ENCODE measurements around the gene MBD3.
"Not testable (repeated sequence)": the region's sequence is repeated elsewhere in the genome, so short reads cannot be mapped to it uniquely, and the experiment has no call there.

MBD3 gene

GRCh38 chr19:1549332-1549945 lies 43.2 kb downstream of the MBD3 start:
- ATAC-seq, result no peak
- no peak for TF ChIP-seq GLIS3 (CRISPR knock-in tag; IDR thresholded peaks at IDR 0.05)
- no peak for TF ChIP-seq TCF4 (CRISPR knock-in tag; IDR thresholded peaks at IDR 0.05; ENCODE audit: borderline replicate concordance)
- no peak for TF ChIP-seq ZFP3 (CRISPR knock-in tag; IDR thresholded peaks at IDR 0.05)
- TF ChIP-seq CREB5 (CRISPR knock-in tag; IDR thresholded peaks at IDR 0.05; ENCODE audit: low read depth), result no peak
- no peak for TF ChIP-seq SNAI2 (CRISPR knock-in tag; IDR thresholded peaks at IDR 0.05)
- no peak for TF ChIP-seq CSRNP3 (CRISPR knock-in tag; IDR thresholded peaks at IDR 0.05)
- no peak for TF ChIP-seq TSHZ2 (CRISPR knock-in tag; IDR thresholded peaks at IDR 0.05)
- TF ChIP-seq ISL1 (CRISPR knock-in tag; IDR thresholded peaks at IDR 0.05), result no peak
- TF ChIP-seq PATZ1 (CRISPR knock-in tag; IDR thresholded peaks at IDR 0.05; ENCODE audit: borderline replicate concordance), result no peak
- TF ChIP-seq ZNF565 (CRISPR knock-in tag; conservative IDR thresholded peaks at IDR 0.05; ENCODE audit: low read depth), result no peak
- no peak for TF ChIP-seq ZNF8 (CRISPR knock-in tag; IDR thresholded peaks at IDR 0.05)
- TF ChIP-seq PPARA (CRISPR knock-in tag; IDR thresholded peaks at IDR 0.05; ENCODE audit: borderline replicate concordance), result no peak
- TF ChIP-seq ARNTL (CRISPR knock-in tag; IDR thresholded peaks at IDR 0.05; ENCODE audit: borderline replicate concordance, low read depth), result no peak
- TF ChIP-seq ZFP30 (CRISPR knock-in tag; IDR thresholded peaks at IDR 0.05), result no peak
- no peak for TF ChIP-seq TOX (CRISPR knock-in tag; IDR thresholded peaks at IDR 0.05; ENCODE audit: borderline replicate concordance)

- no peak for TF ChIP-seq ARNTL (CRISPR knock-in tag; IDR thresholded peaks at IDR 0.05; ENCODE audit: borderline replicate concordance, low read depth)
- TF ChIP-seq ZFP3 (CRISPR knock-in tag; IDR thresholded peaks at IDR 0.05), result no peak
- TF ChIP-seq ZFP30 (CRISPR knock-in tag; IDR thresholded peaks at IDR 0.05), result no peak
- TF ChIP-seq BACH2 (CRISPR knock-in tag; IDR thresholded peaks at IDR 0.05; ENCODE audit: borderline replicate concordance), result no peak
- TF ChIP-seq PPARA (CRISPR knock-in tag; IDR thresholded peaks at IDR 0.05; ENCODE audit: borderline replicate concordance), result no peak
- no peak for TF ChIP-seq ZNF565 (CRISPR knock-in tag; conservative IDR thresholded peaks at IDR 0.05; ENCODE audit: low read depth)
- TF ChIP-seq ISL1 (CRISPR knock-in tag; IDR thresholded peaks at IDR 0.05), result no peak
- TF ChIP-seq ZC3H10 (CRISPR knock-in tag; IDR thresholded peaks at IDR 0.05), result no peak
- TF ChIP-seq CSRNP3 (CRISPR knock-in tag; IDR thresholded peaks at IDR 0.05), result no peak
- TF ChIP-seq RARB (CRISPR knock-in tag; IDR thresholded peaks at IDR 0.05), result no peak
- no peak for TF ChIP-seq CREB5 (CRISPR knock-in tag; IDR thresholded peaks at IDR 0.05; ENCODE audit: low read depth)
- TF ChIP-seq ZNF8 (CRISPR knock-in tag; IDR thresholded peaks at IDR 0.05), result no peak
- TF ChIP-seq ZNF70 (CRISPR knock-in tag; IDR thresholded peaks at IDR 0.05), result no peak
- TF ChIP-seq TOX (CRISPR knock-in tag; IDR thresholded peaks at IDR 0.05; ENCODE audit: borderline replicate concordance), result no peak
- no peak for ATAC-seq
These were observed 52.2 kb downstream of the MBD3 start for GRCh38 chr19:1540365-1540925.

GRCh38 chr19:1539749-1540148 lies 52.9 kb downstream of the MBD3 start:
- ATAC-seq, result not testable (repeated sequence)
